GM23338 (cell line): ENCODE results near the gene SSBP2. TPM values are rescaled to one million over a fixed set of nuclear protein-coding genes. Genes with fewer than 3 reads are reported as not detected.

Experiments
- ATAC-seq: fragments of 200-7000 bp; cut with Tn5 transposase; 3 replicates; pipeline ENCODE4 v1.9.1; 2020
- DNase-seq: peaks from one replicate; pipeline ENCODE4 v3.0.0-alpha.2; 2015; ENCODE audit warnings: low spot score
- H2AFZ ChIP-seq: fragments of 200-600 bp; sonication (generic); 2 replicates; pipeline ENCODE4 v1.8.0; 2016; ENCODE audit warnings: antibody characterized with exemption, mild to moderate bottlenecking, moderate library complexity
- H3F3A ChIP-seq: fragments of 200-600 bp; sonication (generic); replicated peaks from 2 replicates; pipeline ENCODE4 v1.8.0; 2017; ENCODE audit warnings: antibody characterized with exemption, mixed run types, low read depth
- H3K27ac ChIP-seq: fragments of 200-600 bp; sonication (generic); 2 replicates; pipeline ENCODE4 v1.6.1; 2016; ENCODE audit warnings: low read depth
- H3K27me3 ChIP-seq: fragments of 200-600 bp; sonication (generic); 2 replicates; pipeline ENCODE4 v1.8.0; 2016; ENCODE audit warnings: mild to moderate bottlenecking, mixed run types, moderate library complexity; ENCODE audit not compliant: insufficient read depth
- H3K36me3 ChIP-seq: fragments of 200-600 bp; sonication (generic); 2 replicates; pipeline ENCODE4 v1.8.0; 2016; ENCODE audit warnings: mild to moderate bottlenecking; ENCODE audit not compliant: insufficient read depth
- H3K4me1 ChIP-seq: fragments of 200-600 bp; sonication (generic); 2 replicates; pipeline ENCODE4 v1.8.0; 2016; ENCODE audit warnings: mild to moderate bottlenecking, moderate library complexity; ENCODE audit not compliant: insufficient read depth
- H3K4me2 ChIP-seq: fragments of 200-600 bp; sonication (generic); 2 replicates; pipeline ENCODE4 v1.7.1; 2017; ENCODE audit warnings: mixed run types
- H3K4me3 ChIP-seq: fragments of 200-600 bp; sonication (generic); 2 replicates; pipeline ENCODE4 v1.6.1; 2016; ENCODE audit warnings: mixed run types
- H3K79me2 ChIP-seq: fragments of 200-600 bp; sonication (generic); replicated peaks from 2 replicates; pipeline ENCODE4 v1.8.0; 2017; ENCODE audit warnings: mild to moderate bottlenecking; ENCODE audit not compliant: insufficient read depth
- H3K9me2 ChIP-seq: fragments of 200-600 bp; sonication (generic); 2 replicates; pipeline ENCODE4 v1.8.0; 2017; ENCODE audit not compliant: insufficient read depth
- H4K20me1 ChIP-seq: fragments of 200-600 bp; sonication (generic); replicated peaks from 2 replicates; pipeline ENCODE4 v1.8.0; 2017; ENCODE audit warnings: mild to moderate bottlenecking; ENCODE audit not compliant: insufficient read depth
- H3K27ac Mint-ChIP-seq: 2 replicates; pipeline ENCODE4 v1.8.0; 2020; ENCODE audit warnings: inconsistent platforms, mild to moderate bottlenecking, moderate library complexity, mixed read lengths
- H3K27me3 Mint-ChIP-seq: 3 replicates; pipeline ENCODE4 v1.8.0; 2022; ENCODE audit warnings: low read depth, mild to moderate bottlenecking, moderate library complexity, mixed read lengths, inconsistent platforms; ENCODE audit not compliant: insufficient read depth, poor library complexity
- H3K36me3 Mint-ChIP-seq: 3 replicates; pipeline ENCODE4 v1.8.0; 2021; ENCODE audit warnings: low read depth, mild to moderate bottlenecking, inconsistent platforms, moderate library complexity, mixed read lengths
- H3K4me1 Mint-ChIP-seq: 3 replicates; pipeline ENCODE4 v1.8.0; 2020; ENCODE audit warnings: mild to moderate bottlenecking, inconsistent platforms, mixed read lengths
- H3K4me3 Mint-ChIP-seq: 3 replicates; pipeline ENCODE4 v1.8.0; 2021; ENCODE audit warnings: moderate library complexity, mild to moderate bottlenecking, inconsistent platforms, mixed read lengths
- H3K9me3 Mint-ChIP-seq: 3 replicates; pipeline ENCODE4 v1.8.0; 2020; ENCODE audit warnings: moderate library complexity, mild to moderate bottlenecking, inconsistent platforms, mixed read lengths
- CREB1 ChIP-seq: fragments of 250-450 bp; sonication (Bioruptor Pico); IDR thresholded peaks from 2 replicates; pipeline ENCODE4 v1.5.0; 2020; ENCODE audit warnings: low read depth, mild to moderate bottlenecking, moderate library complexity
- CTCF ChIP-seq, 2 experiments: fragments of 200-600 bp in 1 of 2; sonication (generic) in 1 of 2; conservative IDR thresholded peaks; 2 replicates each; pipeline versions ENCODE4 v1.5.1 to v1.6.1; 2016 to 2017; ENCODE audit warnings: antibody characterized with exemption in 2 of 2, low read depth in 2 of 2, mild to moderate bottlenecking in 2 of 2, moderate library complexity in 1 of 2
- ETS1 ChIP-seq: IDR thresholded peaks from 2 replicates; pipeline ENCODE4 v1.6.1; 2016; ENCODE audit warnings: antibody characterized with exemption
- EZH2 ChIP-seq: fragments of 200-600 bp; sonication (generic); IDR thresholded peaks from one replicate; pipeline ENCODE4 v1.8.0; 2017; ENCODE audit warnings: antibody characterized with exemption, mild to moderate bottlenecking, low read depth; ENCODE audit not compliant: unreplicated experiment
- EZH2phosphoT487 ChIP-seq: fragments of 200-600 bp; sonication (generic); IDR thresholded peaks from one replicate; pipeline ENCODE4 v1.8.1; 2018; ENCODE audit warnings: antibody characterized with exemption; ENCODE audit not compliant: unreplicated experiment
- JUNB ChIP-seq: IDR thresholded peaks from one replicate; pipeline ENCODE4 v1.6.1; 2016; ENCODE audit warnings: antibody characterized with exemption; ENCODE audit not compliant: unreplicated experiment
- NANOG ChIP-seq: IDR thresholded peaks from 2 replicates; pipeline ENCODE4 v1.6.1; 2016; ENCODE audit warnings: antibody characterized with exemption, borderline replicate concordance
- POLR2AphosphoS5 ChIP-seq: IDR thresholded peaks from 2 replicates; pipeline ENCODE4 v1.6.1; 2016; ENCODE audit warnings: antibody characterized with exemption, low read depth
- REST ChIP-seq: IDR thresholded peaks from one replicate; pipeline ENCODE4 v1.6.1; 2018; ENCODE audit warnings: antibody characterized with exemption; ENCODE audit not compliant: unreplicated experiment
- STAT1 ChIP-seq: IDR thresholded peaks from one replicate; pipeline ENCODE4 v1.6.1; 2016; ENCODE audit warnings: antibody characterized with exemption; ENCODE audit not compliant: unreplicated experiment
- ZNF114 ChIP-seq: fragments of 250-450 bp; sonication (Bioruptor Pico); IDR thresholded peaks from 2 replicates; pipeline ENCODE4 v1.5.0; 2020; ENCODE audit warnings: mild to moderate bottlenecking, moderate library complexity
- ZNF331 ChIP-seq: fragments of 250-450 bp; sonication (Bioruptor Pico); IDR thresholded peaks from 2 replicates; pipeline ENCODE4 v1.5.0; 2020; ENCODE audit warnings: low read depth, mild to moderate bottlenecking, moderate library complexity
- polyA plus RNA-seq: library from polyadenylated mRNA; unstranded; fragments of >200 nt; fragmentation: Nextera tagmentation; extraction: Ambion mirVana; gene quantifications from 2 replicates; pipeline ENCODE4 v1.2.1, GENCODE V29; 2016
- total RNA-seq: library from RNA; depleted of rRNA; stranded (reverse); fragments of >200 nt; shearing (Covaris generic); gene quantifications from 2 replicates; pipeline ENCODE4 v1.2.3, GENCODE V29; 2014

The SSBP2 gene
- total and polyA plus RNA-seq, 2 experiments from 2014 or later: 21.5 to 24.7 TPM

GRCh38 chr5:81657386-81657785 lies 93.5 kb downstream of the SSBP2 start:
- no peaks in the 10 kb centered on the region for H3F3A ChIP-seq
- H3K27me3 ChIP-seq: no peaks in the 10 kb centered on the region
- DNase-seq: no peak
- no peak overlapping the region for H2AFZ ChIP-seq
- H3K4me1 Mint-ChIP-seq: no peaks in the 10 kb centered on the region; the same call in 2 of the 3 replicates
- no peak overlapping the region for H3K27ac Mint-ChIP-seq
- no peak for ATAC-seq
- 0 out of 3 replicates have a peak, but pooled peaks cover 3% of the 10 kb centered on the region for H3K36me3 Mint-ChIP-seq
- H3K27me3 Mint-ChIP-seq: peaks cover 2% of the 10 kb centered on the region
- H3K4me1 ChIP-seq: no peaks in the 10 kb centered on the region
- no peaks in the 10 kb centered on the region for H3K36me3 ChIP-seq
- H4K20me1 ChIP-seq: no peaks in the 10 kb centered on the region; the same call in 1 of the 2 replicates
- H3K4me2 ChIP-seq: no peak overlapping the region
- TF ChIP-seq CREB1 (CRISPR knock-in tag) (no peak), REST (no peak), JUNB (no peak), STAT1 (no peak), EZH2phosphoT487 (no peak), CTCF (conservative IDR thresholded peaks at IDR 0.05; ENCODE audit: low read depth in 2 of 2) (no peak), ETS1 (no peak)
- no peak overlapping the region for H3K27ac ChIP-seq
- H3K4me3 Mint-ChIP-seq: no peak overlapping the region
- no peaks in the 10 kb centered on the region for H3K79me2 ChIP-seq
- no peak overlapping the region for H3K4me3 ChIP-seq
- peaks cover 4% of the 10 kb centered on the region; the same call in 2 of the 3 replicates for H3K9me3 Mint-ChIP-seq
- H3K9me2 ChIP-seq: no peaks in the 10 kb centered on the region

- H3K4me2 ChIP-seq: no peak overlapping the region
- 0 out of 3 replicates have a peak, but pooled peaks cover 3% of the 10 kb centered on the region for H3K36me3 Mint-ChIP-seq
- no peaks in the 10 kb centered on the region for H3F3A ChIP-seq
- DNase-seq: no peak
- no peak overlapping the region for H3K4me3 Mint-ChIP-seq
- H3K4me3 ChIP-seq: no peak overlapping the region
- no peak overlapping the region for H3K27ac ChIP-seq
- H3K27me3 ChIP-seq: no peaks in the 10 kb centered on the region
- H3K79me2 ChIP-seq: no peaks in the 10 kb centered on the region
- no peak for ATAC-seq
- no peaks in the 10 kb centered on the region for H3K9me2 ChIP-seq
- H2AFZ ChIP-seq: no peak overlapping the region
- no peaks in the 10 kb centered on the region for H3K36me3 ChIP-seq
- peaks cover 2% of the 10 kb centered on the region for H3K27me3 Mint-ChIP-seq
- no peak overlapping the region for H3K27ac Mint-ChIP-seq
- no peaks in the 10 kb centered on the region; the same call in 2 of the 3 replicates for H3K4me1 Mint-ChIP-seq
- H3K4me1 ChIP-seq: no peaks in the 10 kb centered on the region
- no peaks in the 10 kb centered on the region; the same call in 1 of the 2 replicates for H4K20me1 ChIP-seq
- peaks cover 4% of the 10 kb centered on the region; the same call in 2 of the 3 replicates for H3K9me3 Mint-ChIP-seq
- TF ChIP-seq CREB1 (CRISPR knock-in tag): no peak
- TF ChIP-seq EZH2phosphoT487: no peak
- no peak for TF ChIP-seq CTCF (conservative IDR thresholded peaks at IDR 0.05; ENCODE audit: low read depth in 2 of 2)
- no peak for TF ChIP-seq POLR2AphosphoS5
- TF ChIP-seq JUNB: no peak
- TF ChIP-seq ZNF331 (CRISPR knock-in tag): no peak
- no peak for TF ChIP-seq REST
- TF ChIP-seq NANOG: no peak
- no peak for TF ChIP-seq ZNF114 (CRISPR knock-in tag)
- TF ChIP-seq EZH2: no peak
These were observed 94.1 kb downstream of the SSBP2 start for GRCh38 chr5:81656783-81657182.
